H1 (cell line): Measurements from ENCODE around the gene ACAP3. TPM values are rescaled to one million over a fixed set of nuclear protein-coding genes. Genes with fewer than 3 reads are reported as not detected.

Experiments
- CTCF ChIA-PET: fragments of 300-600 bp; sonication (Branson Sonifier 250); formaldehyde crosslinking; loops from one replicate; lab custom pipeline; 2021; ENCODE audit not compliant: partially characterized antibody; lab: Charles Lee
- POLR2A ChIA-PET: fragments of 300-600 bp; sonication (Branson Sonifier 250); formaldehyde crosslinking; loops from one replicate; lab custom pipeline; 2021; ENCODE audit warnings: inconsistent platforms; ENCODE audit not compliant: partially characterized antibody; lab: Charles Lee
- DNase-seq, 2 experiments: peaks; one replicate each; pipeline versions ENCODE4 v3.0.0 to v3.0.0-alpha.2; 2010 to 2022; ENCODE audit warnings: low spot score in 2 of 2, low read depth in 1 of 2, mixed read lengths in 1 of 2
- FAIRE-seq: peaks from 2 replicates; lab custom pipeline; 2011; peaks lifted over from hg19 to GRCh38; lab: Jason Lieb, UNC
- H2AFZ ChIP-seq: 2 replicates; pipeline ENCODE4 v1.8.1; 2012; ENCODE audit warnings: low read length, inconsistent platforms
- H2AK5ac ChIP-seq: 2 replicates; pipeline ENCODE4 v1.6.1; 2013; ENCODE audit warnings: low read depth, low read length
- H2BK120ac ChIP-seq: replicated peaks from 2 replicates; pipeline ENCODE3; 2013; ENCODE audit warnings: low read depth, low read length, inconsistent platforms
- H2BK12ac ChIP-seq: 2 replicates; pipeline ENCODE4 v1.6.1; 2013; ENCODE audit warnings: low read depth, low read length
- H2BK15ac ChIP-seq: 2 replicates; pipeline ENCODE4 v1.6.1; 2013; ENCODE audit warnings: low read length
- H2BK20ac ChIP-seq: 2 replicates; pipeline ENCODE4 v1.6.1; 2013; ENCODE audit warnings: low read length
- H2BK5ac ChIP-seq: 2 replicates; pipeline ENCODE4 v1.6.1; 2013; ENCODE audit warnings: low read depth, low read length
- H3K14ac ChIP-seq: 2 replicates; pipeline ENCODE4 v1.6.1; 2013; ENCODE audit warnings: inconsistent platforms; ENCODE audit not compliant: insufficient read length
- H3K18ac ChIP-seq: 2 replicates; pipeline ENCODE4 v1.6.1; 2013; ENCODE audit warnings: low read length; ENCODE audit errors: extremely low read depth
- H3K23ac ChIP-seq: 2 replicates; pipeline ENCODE4 v1.6.1; 2013; ENCODE audit warnings: inconsistent platforms; ENCODE audit not compliant: insufficient read length
- H3K23me2 ChIP-seq: 2 replicates; pipeline ENCODE4 v1.6.1; 2013; ENCODE audit warnings: low read depth, low read length
- H3K27ac ChIP-seq: 2 replicates; pipeline ENCODE4 v1.6.1; 2011; ENCODE audit warnings: low read depth, low read length, inconsistent platforms
- H3K27me3 ChIP-seq, 4 experiments: replicated peaks in 1 of 4; 1 replicate in 1 of 4; 2 replicates in 3 of 4; pipeline versions ENCODE4 v1.6.1 to v1.8.1; 2011 to 2013; ENCODE audit warnings: low read length in 3 of 4, mild to moderate bottlenecking in 3 of 4, inconsistent platforms in 2 of 4, mixed read lengths in 2 of 4, moderate library complexity in 1 of 4; ENCODE audit not compliant: control insufficient read depth in 3 of 4, insufficient read depth in 3 of 4; ENCODE audit errors: extremely low read depth in 1 of 4
- H3K36me3 ChIP-seq, 4 experiments: 2 replicates each; pipeline versions ENCODE4 v1.6.1 to v1.8.1; 2011 to 2013; ENCODE audit warnings: mild to moderate bottlenecking in 4 of 4, low read length in 3 of 4, moderate library complexity in 2 of 4, control low read depth in 1 of 4, inconsistent platforms in 1 of 4; ENCODE audit not compliant: insufficient read depth in 4 of 4, control insufficient read depth in 2 of 4
- H3K4ac ChIP-seq: replicated peaks from 2 replicates; pipeline ENCODE3; 2013; ENCODE audit warnings: low read length, low read depth, mixed read lengths, inconsistent platforms; ENCODE audit not compliant: insufficient read length
- H3K4me1 ChIP-seq, 4 experiments: replicated peaks in 1 of 4; 1 replicate in 1 of 4; 2 replicates in 3 of 4; pipeline versions ENCODE4 v1.6.1 to v1.8.1; 2011 to 2013; ENCODE audit warnings: low read length in 3 of 4, inconsistent platforms in 2 of 4, mixed read lengths in 1 of 4; ENCODE audit not compliant: insufficient read depth in 4 of 4, control insufficient read depth in 3 of 4
- H3K4me2 ChIP-seq, 2 experiments: 2 replicates each; pipeline versions ENCODE4 v1.6.1 to v1.8.1; 2011 to 2013; ENCODE audit warnings: low read depth in 2 of 2, low read length in 2 of 2, control low read depth in 1 of 2, inconsistent platforms in 1 of 2, mild to moderate bottlenecking in 1 of 2; ENCODE audit not compliant: insufficient read depth in 1 of 2
- H3K4me3 ChIP-seq, 4 experiments: fragments of 200-600, 300-600 bp in 1 of 4; sonication (generic), shearing (Covaris generic), sonication (Bioruptor Twin) in 1 of 4; 2 replicates each; pipeline versions ENCODE4 v1.5.1 to v1.8.1; 2011 to 2016; ENCODE audit warnings: low read length in 4 of 4, low read depth in 3 of 4, control low read depth in 2 of 4, inconsistent platforms in 2 of 4, mild to moderate bottlenecking in 2 of 4, mixed read lengths in 1 of 4, moderate library complexity in 1 of 4; ENCODE audit not compliant: insufficient read depth in 2 of 4; ENCODE audit errors: extremely low read depth in 1 of 4
- H3K56ac ChIP-seq: replicated peaks from 2 replicates; pipeline ENCODE3; 2013; ENCODE audit warnings: low read depth, mild to moderate bottlenecking, mixed read lengths, low read length, inconsistent platforms; ENCODE audit not compliant: insufficient read length
- H3K79me1 ChIP-seq: 2 replicates; pipeline ENCODE4 v1.6.1; 2013; ENCODE audit warnings: low read depth, low read length, control low read depth
- H3K79me2 ChIP-seq, 2 experiments: 2 replicates each; pipeline versions ENCODE4 v1.6.1 to v1.8.1; 2012 to 2013; ENCODE audit warnings: low read length in 2 of 2, mild to moderate bottlenecking in 2 of 2, inconsistent platforms in 1 of 2; ENCODE audit not compliant: insufficient read depth in 2 of 2, control insufficient read depth in 1 of 2
- H3K9ac ChIP-seq, 4 experiments: replicated peaks in 1 of 4; 1 replicate in 1 of 4; 2 replicates in 3 of 4; pipeline versions ENCODE4 v1.6.1 to v1.8.1; 2011 to 2013; ENCODE audit warnings: low read depth in 3 of 4, low read length in 3 of 4, control low read depth in 2 of 4, mild to moderate bottlenecking in 2 of 4, moderate library complexity in 2 of 4, inconsistent platforms in 1 of 4; ENCODE audit errors: extremely low read depth in 1 of 4
- H3K9me3 ChIP-seq, 2 experiments: 2 replicates each; pipeline versions ENCODE4 v1.6.1 to v1.8.1; 2012 to 2013; ENCODE audit warnings: mild to moderate bottlenecking in 2 of 2, moderate library complexity in 2 of 2, control low read depth in 1 of 2, inconsistent platforms in 1 of 2, low read depth in 1 of 2, low read length in 1 of 2, mixed read lengths in 1 of 2; ENCODE audit not compliant: insufficient read depth in 2 of 2
- H4K20me1 ChIP-seq, 2 experiments: replicated peaks in 1 of 2; 2 replicates each; pipeline versions ENCODE3 to v1.8.1; 2011 to 2013; ENCODE audit warnings: inconsistent platforms in 2 of 2, low read length in 2 of 2, mild to moderate bottlenecking in 1 of 2; ENCODE audit not compliant: insufficient read depth in 2 of 2, control insufficient read depth in 1 of 2
- H4K5ac ChIP-seq: 2 replicates; pipeline ENCODE4 v1.6.1; 2013; ENCODE audit warnings: low read length, low read depth, mixed read lengths, inconsistent platforms; ENCODE audit not compliant: insufficient read length
- H4K8ac ChIP-seq: 2 replicates; pipeline ENCODE4 v1.8.0; 2013; ENCODE audit warnings: mild to moderate bottlenecking, moderate library complexity, low read length, inconsistent platforms; ENCODE audit not compliant: insufficient read depth; ENCODE audit errors: extremely low read depth
- H4K91ac ChIP-seq: replicated peaks from 2 replicates; pipeline ENCODE3; 2013; ENCODE audit warnings: low read length, mixed read lengths, inconsistent platforms; ENCODE audit not compliant: insufficient read length
- CTBP2 ChIP-seq: IDR thresholded peaks from 2 replicates; pipeline ENCODE4 v1.7.0; 2011; ENCODE audit warnings: borderline replicate concordance, mild to moderate bottlenecking, moderate library complexity, mixed read lengths, low read length; ENCODE audit not compliant: insufficient read depth, insufficient read length
- EGR1 ChIP-seq: IDR thresholded peaks from 2 replicates; pipeline ENCODE4 v1.6.1; 2011; ENCODE audit warnings: low read depth, low read length, borderline replicate concordance
- GABPA ChIP-seq: IDR thresholded peaks from 2 replicates; pipeline ENCODE4 v1.6.1; 2011; ENCODE audit warnings: mild to moderate bottlenecking, low read length, moderate library complexity, borderline replicate concordance; ENCODE audit not compliant: insufficient read depth
- RAD21 ChIP-seq, 2 experiments: IDR thresholded peaks in 1 of 2; conservative IDR thresholded peaks in 1 of 2; 2 replicates each; pipeline ENCODE4 v1.6.1; 2011; ENCODE audit warnings: low read depth in 2 of 2, low read length in 2 of 2, improper control_type of control experiment in 1 of 2, inconsistent platforms in 1 of 2, mild to moderate bottlenecking in 1 of 2, moderate library complexity in 1 of 2
- SIRT6 ChIP-seq: IDR thresholded peaks from one replicate; pipeline ENCODE4 v1.7.1; 2012; ENCODE audit warnings: low read length, inconsistent platforms
- WGBS, 2 experiments: shearing (Covaris generic) in 1 of 2; methylation state at CpG; one replicate each; pipeline versions ENCODE4 v1.1.6 to v1.1.7; 2013 to 2015; ENCODE audit warnings: low lambda C conversion rate in 2 of 2, mixed read lengths in 2 of 2, inconsistent platforms in 1 of 2, low coverage in 1 of 2, missing lambda C conversion rate in 1 of 2; ENCODE audit not compliant: insufficient replicate concordance in 2 of 2, insufficient coverage in 1 of 2, insufficient read length in 1 of 2; ENCODE audit errors: extremely low coverage in 1 of 2, missing lambda C conversion rate in 1 of 2; 5-methylcytosine and 5-hydroxymethylcytosine counted together
- polyA plus RNA-seq, 7 experiments: library from polyadenylated mRNA; depleted of rRNA in 3 of 7; stranded (reverse) in 5 of 7; unstranded in 2 of 7; fragments of >200 nt in 5 of 7; fragments of 200-250 nt in 2 of 7; gene quantifications; 1 replicate in 5 of 7; 2 replicates in 1 of 7; 4 replicates in 1 of 7; pipeline versions ENCODE4 v1.2.1 to v1.2.3, GENCODE V29; 2011 to 2013; ENCODE audit warnings: missing spikeins in 2 of 7, mixed read lengths in 2 of 7
- total RNA-seq: library from RNA; stranded (reverse); fragmentation: NEBNext Ultra II Directional; extraction: Animal tissue kit (Norgen Biotek cat#: 25700); gene quantifications from 2 replicates; pipeline ENCODE4 v1.2.1, GENCODE V29; 2021
- TF ChIP-seq, protein P1 (sequence below), 3 experiments: IDR thresholded peaks; 1 replicate in 2 of 3; 2 replicates in 1 of 3; pipeline versions ENCODE4 v1.5.1 to v1.6.1; 2011; ENCODE audit warnings: low read length in 3 of 3, mild to moderate bottlenecking in 3 of 3, inconsistent platforms in 2 of 3, low read depth in 1 of 3, moderate library complexity in 1 of 3; ENCODE audit not compliant: insufficient read depth in 1 of 3; ENCODE audit errors: control extremely low read depth in 1 of 3

The ACAP3 gene
- total and polyA plus RNA-seq, 2 of the 8 experiments (the other 6 are each of a cell fraction or from before 2014, with no cell fraction given): 14.8 to 28.3 TPM

DNA sequence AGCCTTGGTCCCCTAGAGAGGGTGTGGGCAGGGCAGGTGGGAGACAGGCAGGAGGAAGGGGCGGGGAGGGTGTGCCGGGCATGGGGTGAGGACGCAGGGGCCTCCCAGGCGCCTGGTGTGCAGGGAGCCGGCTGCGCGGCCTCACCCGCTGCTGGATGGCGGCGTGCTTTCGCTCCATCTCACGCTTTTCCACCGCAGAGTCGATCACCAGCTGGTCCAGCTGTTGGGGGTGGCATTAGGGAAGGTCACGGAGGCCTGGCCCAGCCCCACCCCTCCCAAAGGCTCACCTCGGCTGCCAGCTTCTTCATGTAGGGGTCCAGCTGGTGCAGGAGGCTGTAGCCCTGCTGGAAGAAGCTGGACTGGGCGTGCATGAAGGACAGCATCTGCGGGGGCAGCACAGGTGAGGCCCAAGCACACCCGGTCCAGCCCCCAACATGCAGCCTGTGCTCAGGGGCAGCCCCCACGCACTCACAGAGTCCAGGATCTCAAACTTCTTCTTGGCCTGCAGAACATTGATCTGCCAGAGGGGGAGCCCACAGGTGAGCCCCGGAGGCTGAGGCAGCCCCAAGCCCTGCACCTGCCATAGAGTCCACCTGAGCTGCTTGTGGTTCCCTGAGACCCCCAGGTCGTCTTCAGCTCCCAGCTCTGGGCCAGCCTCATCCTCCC, 7.9 kb downstream of the ACAP3 start:
- ChIA-PET CTCF (interaction anchor here (0.6 to 2.7 kb wide), 27 partner anchors 9 to 321 kb away, joined by 3 to 15 read pairs (median 3); no protein-coding TSS in a partner anchor), POLR2A (interaction anchor here (0.7 to 1.9 kb wide), 4 partner anchors 8 to 33 kb away, joined by 3 to 7 read pairs (median 4); no protein-coding TSS in a partner anchor)
- no peaks in the 10 kb centered on the region for H3K79me2 ChIP-seq
- WGBS, 2 experiments: 83% methylated on average over 21 of the region's 22 CpGs; no CpG with 5 or more reads in 1 of the 2 experiments
- H2BK20ac ChIP-seq: no peak overlapping the region
- no peak overlapping the region for H4K5ac ChIP-seq
- H4K20me1 ChIP-seq: peaks cover 5 to 18% of the 10 kb centered on the region in 2 experiments
- FAIRE-seq (no peak), DNase-seq (no peak)
- H3K4me3 ChIP-seq: no peak overlapping the region
- peaks cover 0 to 10% (median 6%) of the 10 kb centered on the region in 4 experiments; a peak in 5 of 7 replicates for H3K4me1 ChIP-seq
- H2BK15ac ChIP-seq: no peak overlapping the region
- H3K27me3 ChIP-seq: no peaks in the 10 kb centered on the region
- no peak overlapping the region for H4K91ac ChIP-seq
- H3K56ac ChIP-seq: no peak overlapping the region
- H3K18ac ChIP-seq: no peak overlapping the region
- no peak overlapping the region for H3K9ac ChIP-seq
- H2AK5ac ChIP-seq: no peak overlapping the region
- no peak overlapping the region for H3K14ac ChIP-seq
- H2BK120ac ChIP-seq: no peak overlapping the region
- H3K23ac ChIP-seq: no peak overlapping the region
- no peak overlapping the region for H3K27ac ChIP-seq
- H3K4ac ChIP-seq: no peak overlapping the region
- H2AFZ ChIP-seq: no peak overlapping the region
- H3K79me1 ChIP-seq: no peaks in the 10 kb centered on the region
- no peak overlapping the region for H2BK5ac ChIP-seq
- H3K36me3 ChIP-seq: peaks cover 0 to 4% (median 0%) of the 10 kb centered on the region in 4 experiments; a peak in 1 of 8 replicates
- no peak overlapping the region for H2BK12ac ChIP-seq
- H3K9me3 ChIP-seq: no peaks in the 10 kb centered on the region
- H3K4me2 ChIP-seq: no peak overlapping the region
- no peak overlapping the region; the same call in 1 of the 2 replicates for H4K8ac ChIP-seq
- no peaks in the 10 kb centered on the region for H3K23me2 ChIP-seq
- TF ChIP-seq CTBP2 (no peak), EGR1 (no peak), SIRT6 (no peak), RAD21 (IDR thresholded peaks at IDR 0.05 in 1 of 2, conservative IDR thresholded peaks at IDR 0.05 in 1 of 2; ENCODE audit: low read depth in 2 of 2, low read length in 2 of 2) (peak; percentile 14 to 34; a peak in 2 of 4 replicates), GABPA (peak; percentile 30; the same call in 1 of the 2 replicates)
- TF ChIP-seq, protein P1, sequence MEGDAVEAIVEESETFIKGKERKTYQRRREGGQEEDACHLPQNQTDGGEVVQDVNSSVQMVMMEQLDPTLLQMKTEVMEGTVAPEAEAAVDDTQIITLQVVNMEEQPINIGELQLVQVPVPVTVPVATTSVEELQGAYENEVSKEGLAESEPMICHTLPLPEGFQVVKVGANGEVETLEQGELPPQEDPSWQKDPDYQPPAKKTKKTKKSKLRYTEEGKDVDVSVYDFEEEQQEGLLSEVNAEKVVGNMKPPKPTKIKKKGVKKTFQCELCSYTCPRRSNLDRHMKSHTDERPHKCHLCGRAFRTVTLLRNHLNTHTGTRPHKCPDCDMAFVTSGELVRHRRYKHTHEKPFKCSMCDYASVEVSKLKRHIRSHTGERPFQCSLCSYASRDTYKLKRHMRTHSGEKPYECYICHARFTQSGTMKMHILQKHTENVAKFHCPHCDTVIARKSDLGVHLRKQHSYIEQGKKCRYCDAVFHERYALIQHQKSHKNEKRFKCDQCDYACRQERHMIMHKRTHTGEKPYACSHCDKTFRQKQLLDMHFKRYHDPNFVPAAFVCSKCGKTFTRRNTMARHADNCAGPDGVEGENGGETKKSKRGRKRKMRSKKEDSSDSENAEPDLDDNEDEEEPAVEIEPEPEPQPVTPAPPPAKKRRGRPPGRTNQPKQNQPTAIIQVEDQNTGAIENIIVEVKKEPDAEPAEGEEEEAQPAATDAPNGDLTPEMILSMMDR (IDR thresholded peaks at IDR 0.05; ENCODE audit: control extremely low read depth in 1 of 3, insufficient read depth in 1 of 3, low read depth in 1 of 3, low read length in 3 of 3): peak in 2 of 3 experiments; percentile 56 to 72; a peak in 3 of 4 replicates
- TF ChIP-seq, all 59 proteins: peak for 3
